ENCODE results near the gene BRME1. TPM values are rescaled to one million over a fixed set of nuclear protein-coding genes. Genes with fewer than 3 reads are reported as not detected.

BRME1 gene
- total and polyA plus RNA-seq, 2 experiments from 2014 or later, result 2.2 to 3.2 TPM

DNA sequence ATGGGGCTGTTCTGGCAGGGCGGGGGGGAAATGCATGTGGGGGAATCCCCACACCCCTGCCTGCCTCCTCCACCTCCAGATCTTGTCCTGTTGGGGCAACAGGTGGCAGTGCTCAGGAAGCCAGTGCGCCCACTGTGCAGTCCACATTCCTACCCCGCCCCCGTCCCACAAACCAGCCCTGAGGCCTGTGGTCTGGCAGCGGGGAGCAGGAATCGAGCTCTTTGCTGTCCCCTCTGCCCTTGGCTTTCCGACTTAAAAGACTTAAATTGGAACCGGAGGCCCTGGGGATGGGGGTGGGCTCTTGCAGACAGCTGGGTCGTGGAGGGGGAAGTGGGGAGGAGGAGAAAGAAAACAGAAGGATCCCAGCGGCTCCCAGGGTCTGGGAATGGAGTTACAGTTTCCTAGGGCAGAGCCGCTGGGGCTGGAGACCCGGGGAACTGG is 24.6 kb downstream of the BRME1 start:
- H3K27me3 ChIP-seq, result no peaks in the 10 kb centered on the region
- H3K9me3 ChIP-seq (ENCODE audit: low read depth), result no peaks in the 10 kb centered on the region
- DNase-seq (ENCODE audit: low spot score), result no peak
- no peaks in the 10 kb centered on the region for H3K36me3 ChIP-seq (replicated peaks; ENCODE audit: insufficient read depth, low read depth)
- H4K20me1 ChIP-seq (ENCODE audit: insufficient read depth, poor library complexity, severe bottlenecking), result no peaks in the 10 kb centered on the region
- WGBS (ENCODE audit: low lambda C conversion rate, missing lambda C conversion rate), result 18% methylated on average over 8 of the region's 12 CpGs
- H3K9me2 ChIP-seq (replicated peaks; ENCODE audit: insufficient read depth), result no peaks in the 10 kb centered on the region
- TF ChIP-seq EZH2phosphoT487 (IDR thresholded peaks at IDR 0.05; ENCODE audit: low read depth, severe bottlenecking, unreplicated experiment), result no peak
- no peak for TF ChIP-seq EZH2 (IDR thresholded peaks at IDR 0.05; ENCODE audit: borderline replicate concordance)
- TF ChIP-seq, protein P1, sequence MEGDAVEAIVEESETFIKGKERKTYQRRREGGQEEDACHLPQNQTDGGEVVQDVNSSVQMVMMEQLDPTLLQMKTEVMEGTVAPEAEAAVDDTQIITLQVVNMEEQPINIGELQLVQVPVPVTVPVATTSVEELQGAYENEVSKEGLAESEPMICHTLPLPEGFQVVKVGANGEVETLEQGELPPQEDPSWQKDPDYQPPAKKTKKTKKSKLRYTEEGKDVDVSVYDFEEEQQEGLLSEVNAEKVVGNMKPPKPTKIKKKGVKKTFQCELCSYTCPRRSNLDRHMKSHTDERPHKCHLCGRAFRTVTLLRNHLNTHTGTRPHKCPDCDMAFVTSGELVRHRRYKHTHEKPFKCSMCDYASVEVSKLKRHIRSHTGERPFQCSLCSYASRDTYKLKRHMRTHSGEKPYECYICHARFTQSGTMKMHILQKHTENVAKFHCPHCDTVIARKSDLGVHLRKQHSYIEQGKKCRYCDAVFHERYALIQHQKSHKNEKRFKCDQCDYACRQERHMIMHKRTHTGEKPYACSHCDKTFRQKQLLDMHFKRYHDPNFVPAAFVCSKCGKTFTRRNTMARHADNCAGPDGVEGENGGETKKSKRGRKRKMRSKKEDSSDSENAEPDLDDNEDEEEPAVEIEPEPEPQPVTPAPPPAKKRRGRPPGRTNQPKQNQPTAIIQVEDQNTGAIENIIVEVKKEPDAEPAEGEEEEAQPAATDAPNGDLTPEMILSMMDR (IDR thresholded peaks at IDR 0.05; ENCODE audit: poor library complexity), result no peak
- no peak overlapping the region for H3K4me3 ChIP-seq
- no peak overlapping the region for H2AFZ ChIP-seq
- peak overlapping the region; percentile 65 for H3K27ac ChIP-seq
- no peak overlapping the region for H3K4me2 ChIP-seq
- no peaks in the 10 kb centered on the region for H3K79me2 ChIP-seq
- H3K4me1 ChIP-seq (ENCODE audit: insufficient read depth), result peaks cover 19% of the 10 kb centered on the region

DNA sequence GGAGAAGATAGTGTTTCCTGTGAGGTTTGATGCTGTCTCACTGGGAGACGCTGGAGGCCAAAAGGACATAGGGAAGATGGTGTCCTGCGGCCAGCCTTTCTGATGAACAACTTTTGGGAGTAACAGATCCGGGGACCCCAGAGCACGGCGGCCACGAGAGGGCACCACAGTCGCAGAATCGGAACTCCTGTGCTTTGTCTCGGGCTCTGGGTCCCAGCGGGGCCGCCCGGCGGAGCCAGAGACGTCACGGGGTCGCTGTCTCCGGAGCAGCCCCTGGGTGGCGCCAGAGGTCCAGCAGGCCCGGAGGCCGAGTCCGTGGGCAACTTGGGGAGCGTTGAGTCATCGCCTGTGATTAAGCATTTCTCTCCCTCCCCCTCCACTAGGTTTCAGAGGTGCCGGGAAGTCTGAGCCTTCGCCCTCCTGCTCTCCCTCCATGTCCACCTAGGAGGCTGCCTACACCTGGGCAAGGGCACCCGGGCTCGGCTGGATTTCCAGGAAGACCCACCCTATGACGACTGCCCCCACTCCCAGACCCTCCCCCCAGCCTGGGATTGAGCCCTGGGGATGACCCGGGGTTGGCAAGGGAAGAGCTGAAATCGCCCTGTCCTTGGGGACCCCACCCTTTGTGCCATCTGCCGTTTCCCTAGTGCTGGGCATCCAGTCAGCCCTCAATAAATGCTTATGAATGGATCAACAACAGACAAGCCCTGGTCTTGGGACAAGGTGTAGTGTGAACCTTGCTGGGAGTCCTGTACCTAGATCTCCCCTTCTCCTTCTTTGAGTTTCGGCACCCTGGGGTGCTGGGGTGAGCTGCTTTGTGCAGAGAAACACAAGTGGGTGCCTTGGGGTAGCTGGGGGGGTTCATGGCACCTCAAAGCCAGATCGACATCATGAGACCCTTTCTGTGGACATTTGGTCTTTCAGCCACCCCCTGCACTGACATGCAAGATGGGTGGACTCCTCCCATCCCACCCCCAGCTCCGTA is 25.6 kb downstream of the BRME1 start:
- H3K27me3 ChIP-seq, result no peaks in the 10 kb centered on the region
- no peaks in the 10 kb centered on the region for H3K79me2 ChIP-seq
- H3K4me2 ChIP-seq, result peak overlapping the region; percentile 75
- H3K4me3 ChIP-seq, result no peak overlapping the region
- H3K4me1 ChIP-seq (ENCODE audit: insufficient read depth), result peaks cover 19% of the 10 kb centered on the region
- 13% methylated on average over 33 of the region's 34 CpGs for WGBS (ENCODE audit: low lambda C conversion rate, missing lambda C conversion rate)
- H2AFZ ChIP-seq, result peak overlapping the region; percentile 58
- no peaks in the 10 kb centered on the region for H3K9me2 ChIP-seq (replicated peaks; ENCODE audit: insufficient read depth)
- H3K27ac ChIP-seq, result peak overlapping the region; percentile 65
- peak; percentile 98 for DNase-seq (ENCODE audit: low spot score)
- TF ChIP-seq EZH2 (IDR thresholded peaks at IDR 0.05; ENCODE audit: borderline replicate concordance), result no peak
- TF ChIP-seq, protein P1 (IDR thresholded peaks at IDR 0.05; ENCODE audit: poor library complexity), result peak; percentile 100
- no peaks in the 10 kb centered on the region for H3K9me3 ChIP-seq (ENCODE audit: low read depth)
- no peaks in the 10 kb centered on the region for H4K20me1 ChIP-seq (ENCODE audit: insufficient read depth, poor library complexity, severe bottlenecking)
- no peaks in the 10 kb centered on the region for H3K36me3 ChIP-seq (replicated peaks; ENCODE audit: insufficient read depth, low read depth)

DNA sequence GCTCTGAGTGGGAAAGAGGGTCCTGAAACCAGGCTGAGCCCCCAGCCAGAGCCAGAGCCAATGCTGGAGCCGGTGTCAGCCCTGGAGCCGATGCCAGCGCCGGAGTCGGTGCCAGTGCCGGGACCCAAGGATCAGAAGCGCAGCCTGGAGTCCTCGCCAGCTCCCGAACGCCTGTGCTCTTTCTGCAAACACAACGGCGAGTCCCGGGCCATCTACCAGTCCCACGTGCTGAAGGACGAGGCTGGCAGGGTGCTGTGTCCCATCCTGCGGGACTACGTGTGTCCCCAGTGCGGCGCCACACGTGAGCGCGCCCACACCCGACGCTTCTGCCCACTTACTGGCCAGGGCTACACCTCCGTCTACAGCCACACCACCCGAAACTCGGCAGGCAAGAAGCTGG is 28.6 kb downstream of the BRME1 start:
- Histone ChIP-seq H3K36me3 (replicated peaks; ENCODE audit: insufficient read depth, low read depth) (no peaks in the 10 kb centered on the region), H3K9me3 (ENCODE audit: low read depth) (no peaks in the 10 kb centered on the region), H3K9me2 (replicated peaks; ENCODE audit: insufficient read depth) (no peaks in the 10 kb centered on the region), H3K79me2 (no peaks in the 10 kb centered on the region), H3K4me3 (no peak overlapping the region), H3K27me3 (no peaks in the 10 kb centered on the region), H4K20me1 (ENCODE audit: insufficient read depth, poor library complexity, severe bottlenecking) (no peaks in the 10 kb centered on the region), H3K27ac (no peak overlapping the region), H3K4me1 (ENCODE audit: insufficient read depth) (peaks cover 24% of the 10 kb centered on the region), H3K4me2 (no peak overlapping the region), H2AFZ (no peak overlapping the region)
- TF ChIP-seq EZH2phosphoT487 (IDR thresholded peaks at IDR 0.05; ENCODE audit: low read depth, severe bottlenecking, unreplicated experiment), result no peak
- DNase-seq (ENCODE audit: low spot score), result no peak
- WGBS (ENCODE audit: low lambda C conversion rate, missing lambda C conversion rate), result 92% methylated on average over 27 of the region's 27 CpGs

DNA sequence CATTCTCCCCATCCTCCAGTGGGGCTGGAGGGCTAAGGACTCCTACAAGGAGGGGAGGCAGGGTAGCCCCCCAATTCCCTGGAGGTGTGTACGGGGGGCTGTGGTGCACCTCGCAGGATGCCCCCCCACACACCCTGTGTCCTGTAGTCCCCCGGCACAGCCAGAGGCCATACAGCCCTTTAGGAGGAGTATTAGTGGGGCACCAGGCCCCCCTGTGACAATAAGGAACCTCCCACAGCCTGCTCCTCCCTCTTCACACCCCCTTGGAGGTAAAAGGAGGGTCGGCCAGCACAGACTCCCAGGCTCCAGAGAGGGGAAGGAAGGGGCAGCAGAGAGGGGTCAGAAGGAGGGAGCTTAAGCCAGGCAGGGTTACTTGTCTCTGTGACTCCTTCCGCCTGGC is 29.1 kb downstream of the BRME1 start, which contains the start of gene NANOS3:
Gene NANOS3, plus strand, starts transcription at position 301 of the 400 bp plus-strand sequence. CDS start 115 bp downstream, outside the sequence.
- no peak within 1 kb of the TSS for H2AFZ ChIP-seq
- H3K9me3 ChIP-seq (ENCODE audit: low read depth), result no peaks in the 10 kb centered on the region
- H4K20me1 ChIP-seq (ENCODE audit: insufficient read depth, poor library complexity, severe bottlenecking), result no peaks in the 10 kb centered on the region
- 72% methylated on average over 5 of the region's 5 CpGs for WGBS (ENCODE audit: low lambda C conversion rate, missing lambda C conversion rate)
- peaks cover 20% of the 10 kb centered on the region for H3K4me1 ChIP-seq (ENCODE audit: insufficient read depth)
- DNase-seq (ENCODE audit: low spot score), result no peak
- H3K4me2 ChIP-seq, result no peak within 1 kb of the TSS
- TF ChIP-seq EZH2phosphoT487 (IDR thresholded peaks at IDR 0.05; ENCODE audit: low read depth, severe bottlenecking, unreplicated experiment) (no peak), EZH2 (IDR thresholded peaks at IDR 0.05; ENCODE audit: borderline replicate concordance) (no peak)
- TF ChIP-seq, protein P1 (IDR thresholded peaks at IDR 0.05; ENCODE audit: poor library complexity), result no peak
- H3K4me3 ChIP-seq, result no peak within 1 kb of the TSS
- H3K27ac ChIP-seq, result no peak within 1 kb of the TSS
- H3K36me3 ChIP-seq (replicated peaks; ENCODE audit: insufficient read depth, low read depth), result no peaks in the 10 kb centered on the region
- H3K79me2 ChIP-seq, result no peaks in the 10 kb centered on the region
- H3K27me3 ChIP-seq, result no peaks in the 10 kb centered on the region
- H3K9me2 ChIP-seq (replicated peaks; ENCODE audit: insufficient read depth), result no peaks in the 10 kb centered on the region
